Measurements from ENCODE around the gene SLX4IP.

DNA sequence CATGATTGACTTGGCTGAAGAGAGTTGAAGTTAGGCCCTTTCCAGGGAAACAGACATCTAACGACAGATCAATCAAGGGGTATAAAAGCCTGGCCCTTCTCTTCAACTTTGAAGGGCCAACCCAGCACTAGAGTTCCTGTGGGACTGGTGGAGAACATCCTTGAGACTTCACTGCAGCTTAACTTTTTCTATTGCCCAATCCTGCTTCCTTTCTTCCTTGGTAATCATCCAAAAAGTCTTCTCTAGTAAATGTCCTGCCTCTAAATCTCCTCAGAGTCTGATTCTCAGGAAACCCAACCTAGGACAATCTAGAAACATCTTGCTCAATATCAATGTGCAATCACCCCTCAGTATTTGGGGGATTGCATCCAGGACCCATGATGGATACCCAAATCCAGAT, 3.0 kb upstream of the SLX4IP start:
- TF ChIP-seq, protein P1, sequence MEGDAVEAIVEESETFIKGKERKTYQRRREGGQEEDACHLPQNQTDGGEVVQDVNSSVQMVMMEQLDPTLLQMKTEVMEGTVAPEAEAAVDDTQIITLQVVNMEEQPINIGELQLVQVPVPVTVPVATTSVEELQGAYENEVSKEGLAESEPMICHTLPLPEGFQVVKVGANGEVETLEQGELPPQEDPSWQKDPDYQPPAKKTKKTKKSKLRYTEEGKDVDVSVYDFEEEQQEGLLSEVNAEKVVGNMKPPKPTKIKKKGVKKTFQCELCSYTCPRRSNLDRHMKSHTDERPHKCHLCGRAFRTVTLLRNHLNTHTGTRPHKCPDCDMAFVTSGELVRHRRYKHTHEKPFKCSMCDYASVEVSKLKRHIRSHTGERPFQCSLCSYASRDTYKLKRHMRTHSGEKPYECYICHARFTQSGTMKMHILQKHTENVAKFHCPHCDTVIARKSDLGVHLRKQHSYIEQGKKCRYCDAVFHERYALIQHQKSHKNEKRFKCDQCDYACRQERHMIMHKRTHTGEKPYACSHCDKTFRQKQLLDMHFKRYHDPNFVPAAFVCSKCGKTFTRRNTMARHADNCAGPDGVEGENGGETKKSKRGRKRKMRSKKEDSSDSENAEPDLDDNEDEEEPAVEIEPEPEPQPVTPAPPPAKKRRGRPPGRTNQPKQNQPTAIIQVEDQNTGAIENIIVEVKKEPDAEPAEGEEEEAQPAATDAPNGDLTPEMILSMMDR (IDR thresholded peaks at IDR 0.05; ENCODE audit: low read depth, low read length): no peak
- TF ChIP-seq POLR2A (IDR thresholded peaks at IDR 0.05; ENCODE audit: extremely low read depth, insufficient read length) (no peak), MAX (IDR thresholded peaks at IDR 0.05; ENCODE audit: low read depth, low read length) (no peak)
